Non-pigmented ciliary epithelial cell (primary cell): ENCODE measurements around the gene LRP1B.

Experiments
- DNase-seq: peaks from one replicate; pipeline ENCODE4 v3.0.0-alpha.2; 2010; ENCODE audit warnings: low read depth

LRP1B gene

GRCh38 chr2:140893685-140894084 lies 1237.1 kb downstream of the LRP1B start:
- peak; percentile 60 for DNase-seq

- no peak for DNase-seq
These were observed 1237.7 kb downstream of the LRP1B start for GRCh38 chr2:140892911-140893637.

- DNase-seq: no peak
These were observed 1238.4 kb downstream of the LRP1B start for GRCh38 chr2:140892436-140892835.

GRCh38 chr2:140891614-140892212 lies 1239.1 kb downstream of the LRP1B start:
- no peak for DNase-seq

GRCh38 chr2:140882671-140883620 lies 1247.9 kb downstream of the LRP1B start:
- DNase-seq: no peak

- DNase-seq: no peak
These were observed 1250.2 kb downstream of the LRP1B start for GRCh38 chr2:140880573-140880972.

GRCh38 chr2:140876015-140876414 lies 1254.8 kb downstream of the LRP1B start:
- DNase-seq: no peak

GRCh38 chr2:140873915-140874531 lies 1256.8 kb downstream of the LRP1B start:
- DNase-seq: no peak

GRCh38 chr2:140869925-140870324 lies 1260.9 kb downstream of the LRP1B start:
- DNase-seq: no peak

- DNase-seq: no peak
These were observed 1261.7 kb downstream of the LRP1B start for GRCh38 chr2:140869107-140869506.

GRCh38 chr2:140865837-140866236 lies 1265.0 kb downstream of the LRP1B start:
- no peak for DNase-seq

GRCh38 chr2:140863713-140864112 lies 1267.1 kb downstream of the LRP1B start:
- peak; percentile 35 for DNase-seq

GRCh38 chr2:140862181-140862580 lies 1268.6 kb downstream of the LRP1B start:
- no peak for DNase-seq

- no peak for DNase-seq
These were observed 1269.2 kb downstream of the LRP1B start for GRCh38 chr2:140861666-140862065.

GRCh38 chr2:140855471-140855870 lies 1275.3 kb downstream of the LRP1B start:
- DNase-seq: no peak

GRCh38 chr2:140851258-140851981 lies 1279.4 kb downstream of the LRP1B start:
- DNase-seq: no peak

- DNase-seq: no peak
These were observed 1287.6 kb downstream of the LRP1B start for GRCh38 chr2:140843186-140843585.

GRCh38 chr2:140842110-140842509 lies 1288.7 kb downstream of the LRP1B start:
- no peak for DNase-seq

- DNase-seq: no peak
These were observed 1289.7 kb downstream of the LRP1B start for GRCh38 chr2:140841141-140841540.

GRCh38 chr2:140836826-140837225 lies 1294.0 kb downstream of the LRP1B start:
- DNase-seq: no peak

GRCh38 chr2:140835079-140835478 lies 1295.7 kb downstream of the LRP1B start:
- DNase-seq: no peak

- DNase-seq: no peak
These were observed 1316.7 kb downstream of the LRP1B start for GRCh38 chr2:140814141-140814540.
